Measurements from ENCODE around the gene HTD2.
"Not testable (repeated sequence)": the region's sequence is repeated elsewhere in the genome, so short reads cannot be mapped to it uniquely, and the experiment has no call there.

Gene HTD2

GRCh38 chr3:58333206-58334012 lies 27.1 kb downstream of the HTD2 start:
- DNase-seq (ENCODE audit: low read depth in 2 of 2), result no peak

GRCh38 chr3:58334013-58334321 lies 27.6 kb downstream of the HTD2 start:
- no peak for DNase-seq (ENCODE audit: low read depth in 2 of 2)

GRCh38 chr3:58334506-58334884 lies 28.2 kb downstream of the HTD2 start:
- DNase-seq (ENCODE audit: low read depth in 2 of 2), result no peak

GRCh38 chr3:58335652-58335947 lies 29.3 kb downstream of the HTD2 start:
- DNase-seq (ENCODE audit: low read depth in 2 of 2), result no peak

- DNase-seq (ENCODE audit: low read depth in 2 of 2), result no peak
Observed at GRCh38 chr3:58336135-58336882, 30.0 kb downstream of the HTD2 start.

GRCh38 chr3:58337190-58337589 lies 30.9 kb downstream of the HTD2 start:
- no peak for DNase-seq (ENCODE audit: low read depth in 2 of 2)

- DNase-seq (ENCODE audit: low read depth in 2 of 2), result not testable (repeated sequence)
Observed at GRCh38 chr3:58339146-58339545, 32.8 kb downstream of the HTD2 start.

GRCh38 chr3:58340594-58341244 lies 34.4 kb downstream of the HTD2 start:
- no peak for DNase-seq (ENCODE audit: low read depth in 2 of 2)

GRCh38 chr3:58341376-58341775 lies 35.1 kb downstream of the HTD2 start:
- DNase-seq (ENCODE audit: low read depth in 2 of 2), result no peak

- no peak for DNase-seq (ENCODE audit: low read depth in 2 of 2)
Observed at GRCh38 chr3:58342676-58343075, 36.4 kb downstream of the HTD2 start.

- DNase-seq (ENCODE audit: low read depth in 2 of 2), result no peak
Observed at GRCh38 chr3:58345457-58345856, 39.1 kb downstream of the HTD2 start.

- no peak for DNase-seq (ENCODE audit: low read depth in 2 of 2)
Observed at GRCh38 chr3:58346368-58346767, 40.0 kb downstream of the HTD2 start.

- no peak for DNase-seq (ENCODE audit: low read depth in 2 of 2)
Observed at GRCh38 chr3:58347984-58348383, 41.7 kb downstream of the HTD2 start.

- no peak for DNase-seq (ENCODE audit: low read depth in 2 of 2)
Observed at GRCh38 chr3:58349792-58350626, 43.7 kb downstream of the HTD2 start.

GRCh38 chr3:58350627-58351013 lies 44.3 kb downstream of the HTD2 start:
- DNase-seq (ENCODE audit: low read depth in 2 of 2), result no peak

- no peak for DNase-seq (ENCODE audit: low read depth in 2 of 2)
Observed at GRCh38 chr3:58351920-58352319, 45.6 kb downstream of the HTD2 start.

GRCh38 chr3:58352626-58353025 lies 46.3 kb downstream of the HTD2 start:
- no peak for DNase-seq (ENCODE audit: low read depth in 2 of 2)

GRCh38 chr3:58353722-58354553 lies 47.6 kb downstream of the HTD2 start:
- no peak for DNase-seq (ENCODE audit: low read depth in 2 of 2)

- no peak for DNase-seq (ENCODE audit: low read depth in 2 of 2)
Observed at GRCh38 chr3:58355179-58355578, 48.9 kb downstream of the HTD2 start.

- no peak for DNase-seq (ENCODE audit: low read depth in 2 of 2)
Observed at GRCh38 chr3:58356054-58356453, 49.7 kb downstream of the HTD2 start.

GRCh38 chr3:58357402-58357801 lies 51.1 kb downstream of the HTD2 start:
- DNase-seq (ENCODE audit: low read depth in 2 of 2), result no peak

All from stimulated activated CD8-positive, alpha-beta memory T cell treated with anti-CD3 and anti-CD28 coated beads, Interleukin-7, amount 100 ng/mL, for 1 hour (primary cell).